ENCODE data around the gene DEPP1. TPM values are rescaled to one million over a fixed set of nuclear protein-coding genes. Genes with fewer than 3 reads are reported as not detected.

The DEPP1 gene
- total and polyA plus RNA-seq, 4 donors: 10.7 to 79.3 (median 33.5) TPM

DNA sequence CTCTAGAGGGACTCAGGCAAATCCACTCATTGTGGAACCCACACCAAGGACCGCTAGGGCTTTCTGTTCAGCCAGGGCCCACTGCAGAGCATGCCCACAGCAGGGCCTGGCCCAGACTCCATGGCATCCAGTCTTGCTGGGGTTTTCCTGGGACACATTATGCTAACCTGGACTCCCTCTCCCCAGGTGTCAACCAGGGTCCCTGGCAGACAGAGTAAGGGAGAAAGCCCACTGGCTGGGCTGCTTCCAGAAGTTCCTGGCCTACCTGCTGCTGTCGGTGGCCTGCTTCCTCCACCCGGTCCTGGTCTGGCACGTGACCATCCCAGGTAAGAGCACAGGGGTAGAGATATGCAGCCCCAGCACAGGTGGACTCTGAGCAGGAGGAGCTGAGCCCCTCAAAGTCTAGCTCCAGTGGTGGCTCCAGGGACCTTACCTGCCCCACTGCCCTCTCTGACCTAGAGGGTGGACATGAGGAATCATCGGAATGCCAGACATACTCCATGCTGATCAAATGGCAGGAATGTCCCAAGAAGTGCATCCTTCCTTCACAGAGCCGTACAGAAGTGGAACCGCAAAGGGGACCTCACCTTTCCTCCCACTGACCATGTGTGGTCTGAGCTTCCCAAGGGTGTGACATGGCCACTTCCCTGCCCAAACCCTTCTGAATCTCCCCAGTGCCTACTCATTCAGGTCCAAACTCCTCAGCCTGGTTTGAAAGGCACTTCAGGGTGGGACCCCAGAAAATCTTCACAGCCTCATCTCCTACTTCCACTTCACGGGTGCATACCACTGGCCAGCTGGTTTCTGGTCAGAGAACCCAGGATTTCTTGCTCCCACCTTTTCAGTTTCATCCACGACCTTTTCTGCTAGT is 44.9 kb downstream of the DEPP1 start:
- Histone ChIP-seq H3K4me3 (ENCODE audit: low read depth in 1 of 3, low read length in 3 of 3) (no peak overlapping the region), H3K4me1 (ENCODE audit: control insufficient read depth in 4 of 4, insufficient read depth in 4 of 4, low read length in 3 of 4) (peaks cover 0 to 6% (median under 1%) of the 10 kb centered on the region in 4 donors), H3K27ac (ENCODE audit: low read depth in 1 of 2, low read length in 2 of 2) (no peak overlapping the region), H3K9ac (ENCODE audit: low read depth in 1 of 2, low read length in 2 of 2) (no peak overlapping the region), H3K27me3 (ENCODE audit: control insufficient read depth in 4 of 4, insufficient read depth in 4 of 4, low read length in 3 of 4) (no peaks in the 10 kb centered on the region), H3K36me3 (ENCODE audit: control insufficient read depth in 4 of 4, insufficient read depth in 3 of 4, low read depth in 1 of 4, low read length in 3 of 4) (no peaks in the 10 kb centered on the region), H3K9me3 (ENCODE audit: control insufficient read depth in 4 of 4, low read length in 3 of 4) (no peaks in the 10 kb centered on the region)
- peak; percentile 20 for DNase-seq (ENCODE audit: low spot score)
- TF ChIP-seq, protein P1, sequence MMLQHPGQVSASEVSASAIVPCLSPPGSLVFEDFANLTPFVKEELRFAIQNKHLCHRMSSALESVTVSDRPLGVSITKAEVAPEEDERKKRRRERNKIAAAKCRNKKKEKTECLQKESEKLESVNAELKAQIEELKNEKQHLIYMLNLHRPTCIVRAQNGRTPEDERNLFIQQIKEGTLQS (IDR thresholded peaks at IDR 0.05): no peak
- 80% methylated on average over 9 of the region's 9 CpGs for WGBS

DNA sequence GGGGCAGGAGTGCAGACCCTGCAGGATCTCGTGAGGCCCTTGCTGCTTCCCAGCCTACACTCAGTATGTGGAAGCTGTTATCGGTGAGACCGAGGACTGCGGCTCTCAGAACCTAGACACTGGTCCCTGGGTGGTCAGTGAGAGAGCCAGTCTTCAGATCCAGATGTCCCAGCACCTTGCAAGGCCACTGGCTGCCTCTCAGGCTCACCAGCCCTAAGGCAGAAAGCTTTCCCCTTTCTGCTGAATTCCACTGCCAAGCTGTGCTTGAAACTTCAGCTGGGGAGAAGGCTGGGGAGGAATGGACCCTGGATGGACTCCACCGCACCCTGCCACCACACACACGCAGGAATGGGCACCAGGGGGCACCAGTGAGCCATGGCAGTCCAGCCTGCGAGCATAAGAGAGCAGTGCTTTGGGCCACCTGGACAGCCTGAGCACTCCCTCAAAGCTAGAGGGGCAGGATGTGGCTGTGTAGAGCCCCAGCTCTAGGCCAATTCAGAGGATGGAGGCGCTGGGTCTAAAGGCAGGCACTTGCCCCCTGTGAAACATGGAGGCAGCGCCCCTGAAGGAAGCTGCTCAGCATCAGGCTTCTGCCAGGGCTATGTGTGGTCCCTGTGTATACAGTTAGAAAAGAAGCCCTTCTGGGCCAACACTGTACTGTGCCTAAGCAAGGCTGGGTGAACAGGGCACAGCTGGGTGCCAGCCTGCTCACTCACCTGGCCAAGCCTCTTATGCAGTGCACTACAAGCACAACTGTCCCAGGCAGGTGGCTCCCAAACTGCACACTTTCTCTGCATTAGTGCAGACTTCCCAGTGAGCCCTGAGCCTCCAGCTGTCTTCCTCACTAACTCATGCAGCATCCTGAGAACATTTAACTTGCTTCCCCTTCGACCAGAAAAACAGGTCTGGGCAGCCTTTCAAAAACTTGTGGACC is 45.8 kb downstream of the DEPP1 start:
- H3K36me3 ChIP-seq (ENCODE audit: control insufficient read depth in 4 of 4, insufficient read depth in 3 of 4, low read depth in 1 of 4, low read length in 3 of 4): no peaks in the 10 kb centered on the region
- DNase-seq (ENCODE audit: low spot score): peak; percentile 91
- no peak overlapping the region for H3K9ac ChIP-seq (ENCODE audit: low read depth in 1 of 2, low read length in 2 of 2)
- WGBS: 47% methylated on average over 10 of the region's 10 CpGs
- H3K9me3 ChIP-seq (ENCODE audit: control insufficient read depth in 4 of 4, low read length in 3 of 4): no peaks in the 10 kb centered on the region
- TF ChIP-seq, protein P2, sequence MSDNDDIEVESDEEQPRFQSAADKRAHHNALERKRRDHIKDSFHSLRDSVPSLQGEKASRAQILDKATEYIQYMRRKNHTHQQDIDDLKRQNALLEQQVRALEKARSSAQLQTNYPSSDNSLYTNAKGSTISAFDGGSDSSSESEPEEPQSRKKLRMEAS (IDR thresholded peaks at IDR 0.05): no peak
- TF ChIP-seq HNF4A (conservative IDR thresholded peaks at IDR 0.05): peak; percentile 15 to 54
- no peak for TF ChIP-seq GABPA (IDR thresholded peaks at IDR 0.05 in 1 of 2, conservative IDR thresholded peaks at IDR 0.05 in 1 of 2)
- no peak for TF ChIP-seq EGR1 (IDR thresholded peaks at IDR 0.05; ENCODE audit: low read depth in 2 of 2)
- no peak for TF ChIP-seq YY1 (IDR thresholded peaks at IDR 0.05)
- peak; percentile 99 to 100 for TF ChIP-seq RAD21 (IDR thresholded peaks at IDR 0.05)
- no peak for TF ChIP-seq SP1 (IDR thresholded peaks at IDR 0.05)
- TF ChIP-seq, protein P3, sequence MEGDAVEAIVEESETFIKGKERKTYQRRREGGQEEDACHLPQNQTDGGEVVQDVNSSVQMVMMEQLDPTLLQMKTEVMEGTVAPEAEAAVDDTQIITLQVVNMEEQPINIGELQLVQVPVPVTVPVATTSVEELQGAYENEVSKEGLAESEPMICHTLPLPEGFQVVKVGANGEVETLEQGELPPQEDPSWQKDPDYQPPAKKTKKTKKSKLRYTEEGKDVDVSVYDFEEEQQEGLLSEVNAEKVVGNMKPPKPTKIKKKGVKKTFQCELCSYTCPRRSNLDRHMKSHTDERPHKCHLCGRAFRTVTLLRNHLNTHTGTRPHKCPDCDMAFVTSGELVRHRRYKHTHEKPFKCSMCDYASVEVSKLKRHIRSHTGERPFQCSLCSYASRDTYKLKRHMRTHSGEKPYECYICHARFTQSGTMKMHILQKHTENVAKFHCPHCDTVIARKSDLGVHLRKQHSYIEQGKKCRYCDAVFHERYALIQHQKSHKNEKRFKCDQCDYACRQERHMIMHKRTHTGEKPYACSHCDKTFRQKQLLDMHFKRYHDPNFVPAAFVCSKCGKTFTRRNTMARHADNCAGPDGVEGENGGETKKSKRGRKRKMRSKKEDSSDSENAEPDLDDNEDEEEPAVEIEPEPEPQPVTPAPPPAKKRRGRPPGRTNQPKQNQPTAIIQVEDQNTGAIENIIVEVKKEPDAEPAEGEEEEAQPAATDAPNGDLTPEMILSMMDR (IDR thresholded peaks at IDR 0.05; ENCODE audit: low read depth, low read length, missing input control): peak; percentile 95
- TF ChIP-seq RXRA (IDR thresholded peaks at IDR 0.05): peak in 1 of 2 donors; percentile 49
- TF ChIP-seq, protein P4, sequence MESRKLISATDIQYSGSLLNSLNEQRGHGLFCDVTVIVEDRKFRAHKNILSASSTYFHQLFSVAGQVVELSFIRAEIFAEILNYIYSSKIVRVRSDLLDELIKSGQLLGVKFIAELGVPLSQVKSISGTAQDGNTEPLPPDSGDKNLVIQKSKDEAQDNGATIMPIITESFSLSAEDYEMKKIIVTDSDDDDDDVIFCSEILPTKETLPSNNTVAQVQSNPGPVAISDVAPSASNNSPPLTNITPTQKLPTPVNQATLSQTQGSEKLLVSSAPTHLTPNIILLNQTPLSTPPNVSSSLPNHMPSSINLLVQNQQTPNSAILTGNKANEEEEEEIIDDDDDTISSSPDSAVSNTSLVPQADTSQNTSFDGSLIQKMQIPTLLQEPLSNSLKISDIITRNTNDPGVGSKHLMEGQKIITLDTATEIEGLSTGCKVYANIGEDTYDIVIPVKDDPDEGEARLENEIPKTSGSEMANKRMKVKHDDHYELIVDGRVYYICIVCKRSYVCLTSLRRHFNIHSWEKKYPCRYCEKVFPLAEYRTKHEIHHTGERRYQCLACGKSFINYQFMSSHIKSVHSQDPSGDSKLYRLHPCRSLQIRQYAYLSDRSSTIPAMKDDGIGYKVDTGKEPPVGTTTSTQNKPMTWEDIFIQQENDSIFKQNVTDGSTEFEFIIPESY (IDR thresholded peaks at IDR 0.05): no peak
- no peak for TF ChIP-seq TAF1 (conservative IDR thresholded peaks at IDR 0.05)
- peaks cover 0 to 6% (median under 1%) of the 10 kb centered on the region in 4 donors for H3K4me1 ChIP-seq (ENCODE audit: control insufficient read depth in 4 of 4, insufficient read depth in 4 of 4, low read length in 3 of 4)
- H3K4me3 ChIP-seq (ENCODE audit: low read depth in 1 of 3, low read length in 3 of 3): no peak overlapping the region
- no peak overlapping the region for H3K27ac ChIP-seq (ENCODE audit: low read depth in 1 of 2, low read length in 2 of 2)
- H3K27me3 ChIP-seq (ENCODE audit: control insufficient read depth in 4 of 4, insufficient read depth in 4 of 4, low read length in 3 of 4): no peaks in the 10 kb centered on the region
